Naive B cell (primary cell): Measurements from ENCODE around the gene SVIP. TPM values are rescaled to one million over a fixed set of nuclear protein-coding genes. Genes with fewer than 3 reads are reported as not detected.

Experiments used
- ATAC-seq, 2 donors: fragments of 150-1000 bp; cut with Tn5 transposase; 2 replicates each; pipeline ENCODE4 v1.10.0; 2021; ENCODE audit warnings: low read depth in 2 of 2, mild to moderate bottlenecking in 2 of 2, moderate library complexity in 2 of 2
- DNase-seq: peaks from one replicate; pipeline ENCODE4 v3.0.0; 2022
- H3K27ac Mint-ChIP-seq, 6 donors: one replicate each; pipeline ENCODE4 v1.8.0; 2020 to 2022; ENCODE audit warnings: mild to moderate bottlenecking in 6 of 6, mixed read lengths in 6 of 6, moderate library complexity in 5 of 6, inconsistent platforms in 2 of 6
- H3K27me3 Mint-ChIP-seq, 3 donors: one replicate each; pipeline ENCODE4 v1.8.0; 2021 to 2022; ENCODE audit warnings: mixed read lengths in 3 of 3, mild to moderate bottlenecking in 1 of 3
- H3K36me3 Mint-ChIP-seq, 2 donors: one replicate each; pipeline ENCODE4 v1.8.0; 2020 to 2022; ENCODE audit warnings: mixed read lengths in 2 of 2, inconsistent platforms in 1 of 2, mild to moderate bottlenecking in 1 of 2
- H3K4me1 Mint-ChIP-seq, 3 donors: one replicate each; pipeline ENCODE4 v1.8.0; 2020 to 2022; ENCODE audit warnings: mixed read lengths in 3 of 3, inconsistent platforms in 1 of 3, mild to moderate bottlenecking in 1 of 3, moderate library complexity in 1 of 3
- H3K4me3 Mint-ChIP-seq, 8 donors: one replicate each; pipeline ENCODE4 v1.8.0; 2020 to 2022; ENCODE audit warnings: mild to moderate bottlenecking in 8 of 8, mixed read lengths in 8 of 8, moderate library complexity in 8 of 8, inconsistent platforms in 2 of 8
- H3K9me3 Mint-ChIP-seq, 7 donors: one replicate each; pipeline ENCODE4 v1.8.0; 2020 to 2022; ENCODE audit warnings: mixed read lengths in 7 of 7, mild to moderate bottlenecking in 5 of 7, inconsistent platforms in 2 of 7, moderate library complexity in 1 of 7
- polyA plus RNA-seq, 6 donors: library from polyadenylated mRNA; unstranded; fragments of 300-500 nt; fragmentation: Illumina TruSeq; gene quantifications; one replicate each; pipeline ENCODE4 v1.2.3, GENCODE V29; 2021; ENCODE audit warnings: low read depth in 6 of 6

Gene SVIP, protein sequence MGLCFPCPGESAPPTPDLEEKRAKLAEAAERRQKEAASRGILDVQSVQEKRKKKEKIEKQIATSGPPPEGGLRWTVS
- 10 to 100 TPM; 26.9 to 35.1 (median 28.8) TPM for polyA plus RNA-seq

DNA sequence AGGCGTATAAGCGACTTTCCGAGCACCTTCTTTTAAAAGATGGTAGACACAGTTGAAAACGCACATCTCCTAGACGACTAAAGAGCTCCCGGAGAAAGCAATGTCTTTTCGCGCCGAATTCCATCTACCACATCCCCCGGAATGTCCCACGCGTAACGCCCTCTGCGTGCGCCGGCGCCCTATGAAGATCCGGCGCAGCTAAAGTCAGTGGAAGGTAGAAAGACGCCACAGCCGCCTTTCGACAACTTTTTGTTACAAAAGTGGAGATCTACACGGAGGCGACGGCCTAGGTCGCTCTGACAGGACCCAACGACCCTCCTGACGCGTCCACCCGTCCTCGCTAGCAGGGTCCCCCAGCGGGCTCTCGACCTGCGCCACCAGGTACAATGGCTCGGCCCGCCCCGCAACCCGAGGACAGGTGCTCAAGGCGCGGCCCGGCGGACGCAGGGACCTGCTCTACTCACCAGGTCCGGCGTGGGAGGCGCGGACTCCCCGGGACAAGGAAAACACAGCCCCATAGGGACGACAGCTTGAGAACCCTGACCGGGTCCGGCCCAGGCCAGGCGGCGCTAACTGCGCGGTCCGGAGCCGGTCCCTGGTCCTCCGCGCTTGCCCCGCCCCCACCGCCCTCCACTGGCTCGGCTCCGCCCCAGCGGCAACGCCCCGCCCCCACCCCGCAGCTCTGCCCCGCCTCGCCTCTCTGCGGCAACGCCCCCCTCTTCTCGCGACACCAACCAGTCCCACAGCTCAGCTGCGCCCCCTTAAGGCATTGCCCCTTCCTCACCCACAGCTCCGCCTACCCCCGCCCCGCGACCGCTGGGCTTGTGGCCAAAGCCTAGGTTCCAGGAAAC, at the start of gene SVIP:
Gene SVIP (minus strand): TSS at position 571 of the 851 bp plus-strand sequence. CDS start 53 bp downstream, at position 518.
- Mint-ChIP-seq H3K4me3 (peak within 1 kb of the TSS; percentile 84 to 97 (median 94)), H3K27me3 (no peaks in the 10 kb centered on the region), H3K4me1 (peaks cover 7 to 17% (median 16%) of the 10 kb centered on the region in 3 donors), H3K27ac (peak within 1 kb of the TSS; percentile 75 to 92 (median 89)), H3K9me3 (no peaks in the 10 kb centered on the region), H3K36me3 (no peaks in the 10 kb centered on the region)
- DNase-seq (peak; percentile 86), ATAC-seq (peak; percentile 83 to 84)

DNA sequence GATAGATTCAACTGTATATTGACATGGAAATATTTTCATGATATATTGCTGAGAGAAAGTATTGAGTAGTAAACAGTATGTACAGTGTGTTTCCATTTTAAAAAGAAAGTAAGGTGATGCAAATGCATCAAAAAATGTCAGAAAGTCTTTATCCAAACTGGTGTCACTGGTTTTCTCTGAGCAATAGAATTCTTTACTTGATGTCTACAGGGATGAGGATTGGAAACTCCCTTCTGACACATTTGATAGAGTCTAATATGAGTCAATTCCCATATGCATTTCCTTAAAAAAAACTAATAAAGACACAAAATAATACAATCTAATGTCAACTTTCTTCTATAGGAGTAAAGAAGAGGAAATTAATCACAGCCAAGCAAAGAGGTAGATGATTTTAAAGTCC, 49.0 kb upstream of the SVIP start:
- Mint-ChIP-seq H3K36me3 (no peaks in the 10 kb centered on the region), H3K4me1 (no peaks in the 10 kb centered on the region)

DNA sequence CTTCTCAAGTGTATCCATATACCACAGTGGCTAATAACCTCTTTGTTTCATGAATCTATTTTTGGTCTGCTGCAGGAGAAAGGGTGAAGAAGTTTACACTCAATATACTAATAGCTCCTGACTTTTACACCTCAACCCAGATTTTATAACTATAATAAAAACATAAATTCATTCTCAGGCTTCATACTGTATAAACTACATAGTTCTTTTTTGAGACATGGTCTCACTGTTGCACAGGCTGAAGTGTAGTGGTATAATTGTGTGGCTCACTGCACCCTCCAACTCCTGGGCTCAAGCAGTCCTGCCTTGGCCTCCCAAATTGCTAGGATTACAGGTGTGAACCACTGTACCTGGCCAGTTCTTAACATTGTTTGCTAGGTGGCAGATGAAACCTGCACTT, 48.4 kb upstream of the SVIP start:
- DNase-seq (no peak), ATAC-seq (no peak)
- Mint-ChIP-seq H3K9me3 (no peaks in the 10 kb centered on the region), H3K27ac (no peak overlapping the region), H3K4me1 (no peaks in the 10 kb centered on the region), H3K4me3 (no peak overlapping the region), H3K27me3 (no peaks in the 10 kb centered on the region), H3K36me3 (no peaks in the 10 kb centered on the region)

More for the DNA sequence above, 49.0 kb upstream of the SVIP start:
- no peak for DNase-seq
- no peak overlapping the region for H3K27ac Mint-ChIP-seq
- ATAC-seq, result no peak
- no peak overlapping the region for H3K4me3 Mint-ChIP-seq
- H3K9me3 Mint-ChIP-seq, result no peaks in the 10 kb centered on the region
- no peaks in the 10 kb centered on the region for H3K27me3 Mint-ChIP-seq

- H3K27ac Mint-ChIP-seq, result no peak overlapping the region
- no peaks in the 10 kb centered on the region for H3K36me3 Mint-ChIP-seq
- no peak overlapping the region for H3K4me3 Mint-ChIP-seq
- no peaks in the 10 kb centered on the region for H3K4me1 Mint-ChIP-seq
- no peaks in the 10 kb centered on the region for H3K9me3 Mint-ChIP-seq
- DNase-seq, result peak; percentile 63
- ATAC-seq, result peak; percentile 84 to 94
- no peaks in the 10 kb centered on the region for H3K27me3 Mint-ChIP-seq
These were observed 46.4 kb upstream of the SVIP start for GRCh38 chr11:22875869-22876473.

GRCh38 chr11:22869325-22869724, 39.7 kb upstream of the SVIP start:
- Mint-ChIP-seq H3K4me3 (no peak overlapping the region), H3K27me3 (no peaks in the 10 kb centered on the region), H3K9me3 (no peaks in the 10 kb centered on the region), H3K36me3 (no peaks in the 10 kb centered on the region), H3K4me1 (no peaks in the 10 kb centered on the region), H3K27ac (no peak overlapping the region)
- no peak for ATAC-seq
- DNase-seq, result no peak

- Mint-ChIP-seq H3K4me3 (no peak within 1 kb of the TSS), H3K4me1 (no peaks in the 10 kb centered on the region), H3K36me3 (no peaks in the 10 kb centered on the region), H3K27ac (no peak within 1 kb of the TSS), H3K27me3 (no peaks in the 10 kb centered on the region), H3K9me3 (peaks cover 0 to 3% (median 0%) of the 10 kb centered on the region in 7 donors)
- ATAC-seq, result no peak
- no peak for DNase-seq
These were observed 30.6 kb upstream of the SVIP start, which contains the start of gene CCDC179 for GRCh38 chr11:22860241-22860640. Gene CCDC179 (minus strand): TSS chr11:22860474. CDS start chr11:22860421, 53 bp downstream.

GRCh38 chr11:22859756-22860155, 30.2 kb upstream of the SVIP start:
- no peak overlapping the region for H3K4me3 Mint-ChIP-seq
- no peaks in the 10 kb centered on the region for H3K4me1 Mint-ChIP-seq
- ATAC-seq (no peak), DNase-seq (no peak)
- H3K36me3 Mint-ChIP-seq, result no peaks in the 10 kb centered on the region
- H3K9me3 Mint-ChIP-seq, result peaks cover 0 to 3% (median 0%) of the 10 kb centered on the region in 7 donors
- H3K27me3 Mint-ChIP-seq, result no peaks in the 10 kb centered on the region
- H3K27ac Mint-ChIP-seq, result no peak overlapping the region

GRCh38 chr11:22851477-22851876, 21.9 kb upstream of the SVIP start:
- ATAC-seq (no peak), DNase-seq (no peak)
- Mint-ChIP-seq H3K36me3 (no peaks in the 10 kb centered on the region), H3K4me1 (no peaks in the 10 kb centered on the region), H3K27ac (no peak overlapping the region), H3K4me3 (no peak overlapping the region), H3K9me3 (peaks cover 0 to 10% (median 2%) of the 10 kb centered on the region in 7 donors), H3K27me3 (peaks cover 0 to 12% (median 0%) of the 10 kb centered on the region in 3 donors)

GRCh38 chr11:22846726-22847125, 17.1 kb upstream of the SVIP start:
- H3K9me3 Mint-ChIP-seq, result peaks cover 0 to 2% (median 0%) of the 10 kb centered on the region in 7 donors
- no peaks in the 10 kb centered on the region for H3K27me3 Mint-ChIP-seq
- H3K4me3 Mint-ChIP-seq, result no peak overlapping the region
- DNase-seq, result no peak
- no peaks in the 10 kb centered on the region for H3K4me1 Mint-ChIP-seq
- no peak for ATAC-seq
- H3K27ac Mint-ChIP-seq, result no peak overlapping the region
- peaks cover 0 to 6% of the 10 kb centered on the region in 2 donors for H3K36me3 Mint-ChIP-seq

DNA sequence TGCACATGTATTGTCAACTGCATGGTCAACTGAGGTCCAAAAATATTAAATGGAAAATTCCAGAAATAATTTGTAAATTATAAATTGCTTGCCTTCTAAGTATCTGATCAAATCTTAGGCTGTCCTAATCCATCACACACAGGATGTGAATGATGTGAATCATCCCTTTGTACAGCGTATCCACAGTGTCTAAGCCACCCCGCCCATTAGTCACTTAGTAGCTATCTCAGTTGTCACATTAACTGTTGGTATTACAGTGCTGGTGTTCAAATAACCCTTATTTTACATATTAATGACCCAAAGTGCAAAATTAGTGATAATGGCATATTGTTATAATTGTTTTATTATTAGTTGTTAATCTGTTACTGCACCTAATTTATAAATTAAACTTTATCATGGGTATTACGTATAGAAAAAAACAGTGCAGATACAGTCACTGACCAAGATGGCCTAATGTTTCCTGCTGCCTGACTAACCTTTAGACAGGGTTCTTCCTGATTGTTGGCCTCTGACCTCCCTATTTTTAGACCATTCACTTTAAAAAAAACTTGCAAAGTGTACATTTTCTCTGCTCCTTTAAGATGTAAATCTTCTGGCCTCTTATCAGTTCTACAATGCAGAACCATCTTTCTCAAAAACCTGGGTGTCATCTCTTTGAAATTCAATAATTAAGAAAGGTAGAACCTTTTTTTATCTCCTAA, 2.9 kb upstream of the SVIP start:
- Mint-ChIP-seq H3K9me3 (no peaks in the 10 kb centered on the region), H3K36me3 (no peaks in the 10 kb centered on the region), H3K27ac (no peak overlapping the region), H3K4me3 (no peak overlapping the region), H3K27me3 (no peaks in the 10 kb centered on the region), H3K4me1 (peaks cover 7 to 17% (median 16%) of the 10 kb centered on the region in 3 donors)
- DNase-seq, result no peak
- ATAC-seq, result no peak

GRCh38 chr11:22830082-22830414, 447 bp upstream of the SVIP start:
- Mint-ChIP-seq H3K36me3 (no peaks in the 10 kb centered on the region), H3K4me1 (peaks cover 7 to 17% (median 16%) of the 10 kb centered on the region in 3 donors), H3K27me3 (no peaks in the 10 kb centered on the region), H3K4me3 (peak overlapping the region; percentile 84 to 97 (median 94)), H3K9me3 (no peaks in the 10 kb centered on the region), H3K27ac (peak overlapping the region in 5 of 6 donors; percentile 7 to 88 (median 82))
- DNase-seq (no peak), ATAC-seq (no peak)

DNA sequence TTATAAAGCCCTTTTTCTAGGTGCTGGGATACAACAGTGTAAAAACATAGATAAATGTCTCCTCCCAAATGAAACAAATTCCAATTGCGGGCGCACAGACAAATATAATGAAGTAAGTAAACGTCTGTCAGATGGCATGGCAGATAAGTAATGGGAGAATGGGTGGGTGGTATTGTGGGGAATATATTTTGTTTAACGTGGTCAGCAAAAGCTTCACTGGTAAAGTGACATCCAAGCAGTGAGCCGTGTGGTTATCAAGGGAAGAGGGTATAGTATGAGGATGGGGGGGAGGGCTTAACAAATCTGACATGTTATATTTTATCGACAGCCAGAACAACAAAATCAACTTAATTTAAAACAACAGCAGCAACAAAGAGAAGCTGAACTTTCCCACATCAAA, 1.2 kb downstream of the SVIP start:
- Mint-ChIP-seq H3K27me3 (no peaks in the 10 kb centered on the region), H3K36me3 (peaks cover 0 to 5% of the 10 kb centered on the region in 2 donors), H3K4me3 (peak overlapping the region; percentile 40 to 97 (median 90)), H3K27ac (peak overlapping the region in 2 of 6 donors; percentile 47 to 64), H3K4me1 (peaks cover 7 to 18% (median 17%) of the 10 kb centered on the region in 3 donors), H3K9me3 (no peaks in the 10 kb centered on the region)
- DNase-seq, result no peak
- no peak for ATAC-seq

GRCh38 chr11:22822203-22822602, 7.4 kb downstream of the SVIP start:
- Mint-ChIP-seq H3K27ac (no peak overlapping the region), H3K9me3 (peaks cover 0 to under 1% (median 0%) of the 10 kb centered on the region in 7 donors), H3K4me1 (peaks cover 0 to 2% (median 0%) of the 10 kb centered on the region in 3 donors), H3K4me3 (no peak overlapping the region), H3K27me3 (no peaks in the 10 kb centered on the region), H3K36me3 (peaks cover 7 to 39% of the 10 kb centered on the region in 2 donors)
- ATAC-seq (no peak), DNase-seq (no peak)
